GM12878 (cell line): ENCODE results near the gene SLC8B1.

ENCODE experiments used
- MAX ChIP-seq: IDR thresholded peaks from 2 replicates; pipeline ENCODE4 v1.6.1; 2012; ENCODE audit warnings: low read depth, low read length, improper control_type of control experiment
- MYB ChIP-seq: fragments of 150-350 bp; IDR thresholded peaks from 2 replicates; pipeline ENCODE4 v1.6.1; 2014; ENCODE audit warnings: mild to moderate bottlenecking, low read depth, low read length, borderline replicate concordance
- MYC ChIP-seq: IDR thresholded peaks from 2 replicates; pipeline ENCODE4 v1.6.1; 2011; ENCODE audit warnings: mild to moderate bottlenecking, low read length, moderate library complexity, inconsistent platforms; ENCODE audit not compliant: insufficient read depth, insufficient replicate concordance, insufficient read length, severe bottlenecking
- NFIC ChIP-seq: IDR thresholded peaks from 2 replicates; pipeline ENCODE4 v1.6.1; 2012; ENCODE audit warnings: low read depth, mild to moderate bottlenecking, inconsistent platforms, low read length, moderate library complexity
- SP1 ChIP-seq: IDR thresholded peaks from one replicate; pipeline ENCODE4 v1.6.1; 2011; ENCODE audit warnings: low read depth, low read length
- SPI1 ChIP-seq: IDR thresholded peaks from 2 replicates; pipeline ENCODE4 v1.6.1; 2011; ENCODE audit warnings: low read depth, mild to moderate bottlenecking, low read length, moderate library complexity, borderline replicate concordance; ENCODE audit not compliant: insufficient read depth
- TAF1 ChIP-seq: IDR thresholded peaks from 2 replicates; pipeline ENCODE4 v1.6.1; 2011; ENCODE audit warnings: mild to moderate bottlenecking, low read depth, low read length, borderline replicate concordance
- ZNF274 ChIP-seq: IDR thresholded peaks from one replicate; pipeline ENCODE4 v1.8.0; 2011; ENCODE audit not compliant: insufficient read length, insufficient read depth
- TF ChIP-seq, protein P1 (sequence below), 3 experiments: IDR thresholded peaks in 2 of 3; conservative IDR thresholded peaks in 1 of 3; 2 replicates each; pipeline ENCODE4 v1.5.1; 2011; ENCODE audit warnings: low read depth in 3 of 3, low read length in 3 of 3, mild to moderate bottlenecking in 3 of 3, control low read depth in 2 of 3, moderate library complexity in 2 of 3, inconsistent platforms in 1 of 3, mixed read lengths in 1 of 3; ENCODE audit not compliant: control insufficient read depth in 2 of 3, insufficient read depth in 1 of 3; ENCODE audit errors: extremely low read depth in 1 of 3

DNA sequence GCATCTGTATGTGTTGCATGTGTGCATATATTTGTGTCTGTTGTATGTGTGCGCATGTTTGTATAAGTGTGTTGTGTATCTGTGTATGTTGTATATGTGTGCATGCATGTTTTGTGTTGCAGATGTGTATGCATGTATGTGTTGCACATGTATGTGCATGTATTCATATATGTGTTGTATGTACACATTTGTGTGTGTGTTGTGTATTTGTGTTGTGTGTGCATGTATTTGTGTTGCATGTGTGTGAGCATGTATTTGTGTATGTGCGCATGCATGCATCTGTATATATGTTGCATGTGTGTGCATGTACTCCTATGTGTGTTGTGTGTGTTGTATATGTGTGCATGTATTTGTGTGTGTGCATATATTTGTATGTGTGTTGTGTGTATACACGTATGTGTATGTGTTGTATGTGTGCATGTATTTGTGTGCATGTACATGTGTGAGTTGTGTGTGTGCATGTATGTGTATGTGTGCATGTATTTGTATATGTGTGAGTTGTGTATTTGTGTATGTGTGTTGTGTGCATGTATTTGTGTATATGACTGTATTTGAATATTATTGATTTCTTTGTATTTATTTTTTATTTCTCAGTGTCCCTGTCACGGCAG, 16.8 kb downstream of the SLC8B1 start:
- TF ChIP-seq ZNF274 (no peak), TAF1 (no peak), MAX (no peak), MYB (no peak), MYC (no peak), SP1 (no peak), SPI1 (no peak), NFIC (no peak)
- TF ChIP-seq, protein P1, sequence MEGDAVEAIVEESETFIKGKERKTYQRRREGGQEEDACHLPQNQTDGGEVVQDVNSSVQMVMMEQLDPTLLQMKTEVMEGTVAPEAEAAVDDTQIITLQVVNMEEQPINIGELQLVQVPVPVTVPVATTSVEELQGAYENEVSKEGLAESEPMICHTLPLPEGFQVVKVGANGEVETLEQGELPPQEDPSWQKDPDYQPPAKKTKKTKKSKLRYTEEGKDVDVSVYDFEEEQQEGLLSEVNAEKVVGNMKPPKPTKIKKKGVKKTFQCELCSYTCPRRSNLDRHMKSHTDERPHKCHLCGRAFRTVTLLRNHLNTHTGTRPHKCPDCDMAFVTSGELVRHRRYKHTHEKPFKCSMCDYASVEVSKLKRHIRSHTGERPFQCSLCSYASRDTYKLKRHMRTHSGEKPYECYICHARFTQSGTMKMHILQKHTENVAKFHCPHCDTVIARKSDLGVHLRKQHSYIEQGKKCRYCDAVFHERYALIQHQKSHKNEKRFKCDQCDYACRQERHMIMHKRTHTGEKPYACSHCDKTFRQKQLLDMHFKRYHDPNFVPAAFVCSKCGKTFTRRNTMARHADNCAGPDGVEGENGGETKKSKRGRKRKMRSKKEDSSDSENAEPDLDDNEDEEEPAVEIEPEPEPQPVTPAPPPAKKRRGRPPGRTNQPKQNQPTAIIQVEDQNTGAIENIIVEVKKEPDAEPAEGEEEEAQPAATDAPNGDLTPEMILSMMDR (IDR thresholded peaks at IDR 0.05 in 2 of 3, conservative IDR thresholded peaks at IDR 0.05 in 1 of 3; ENCODE audit: control insufficient read depth in 2 of 3, extremely low read depth in 1 of 3, insufficient read depth in 1 of 3, low read depth in 3 of 3, low read length in 3 of 3) = no peak
